Measurements from ENCODE around the gene CSTPP1. TPM values are rescaled to one million over a fixed set of nuclear protein-coding genes. Genes with fewer than 3 reads are reported as not detected.

CSTPP1 gene
- total and polyA plus RNA-seq, 2 of the 4 experiments (the other 2 are of a cell fraction): 22.0 to 35.7 TPM

- dilution Hi-C loops (cut with HindIII; ENCODE audit: low sequenced_read_pairs, unreplicated experiment): no loop called here
- Histone ChIP-seq H3K4me3 (ENCODE audit: insufficient read depth, low read depth, low read length) (no peak overlapping the region), H2AFZ (replicated peaks; ENCODE audit: low read length, poor library complexity) (no peak overlapping the region), H3K9me1 (ENCODE audit: insufficient read depth, low read length) (no peaks in the 10 kb centered on the region; the same call in none of the 2 replicates), H3K23ac (ENCODE audit: low read depth, low read length) (no peak overlapping the region), H4K91ac (ENCODE audit: insufficient read depth, low read depth, low read length) (no peak overlapping the region), H2AK5ac (ENCODE audit: low read depth, low read length) (no peak overlapping the region), H2BK120ac (ENCODE audit: low read depth, low read length) (no peak overlapping the region), H2BK15ac (ENCODE audit: low read depth, low read length) (no peak overlapping the region), H3K14ac (replicated peaks; ENCODE audit: low read depth, low read length) (no peak overlapping the region), H4K8ac (ENCODE audit: low read depth in 2 of 2, low read length in 2 of 2) (no peak overlapping the region), H3K18ac (ENCODE audit: low read depth, low read length) (no peak overlapping the region), H3K79me1 (ENCODE audit: low read depth in 1 of 2, low read length in 2 of 2) (no peaks in the 10 kb centered on the region; a peak in 1 of 4 replicates), H3K27me3 (ENCODE audit: control insufficient read depth, insufficient read depth, low read length) (no peaks in the 10 kb centered on the region), H3K27ac (ENCODE audit: insufficient read depth, low read length) (no peak overlapping the region), H3K4me2 (ENCODE audit: low read depth, low read length) (no peak overlapping the region), H3K56ac (ENCODE audit: extremely low read depth, insufficient read depth, low read length) (no peak overlapping the region), H2AK9ac (replicated peaks; ENCODE audit: low read depth, low read length, poor library complexity) (no peak overlapping the region), H3K4ac (ENCODE audit: low read depth, low read length) (no peak overlapping the region), H3K9me3 (ENCODE audit: control insufficient read depth, insufficient read depth, low read length) (no peaks in the 10 kb centered on the region), H3K36me3 (ENCODE audit: control insufficient read depth, insufficient read depth, low read length) (no peaks in the 10 kb centered on the region; the same call in 1 of the 2 replicates), H3K4me1 (ENCODE audit: control insufficient read depth, insufficient read depth, low read length) (peaks cover 7% of the 10 kb centered on the region), H2BK20ac (ENCODE audit: low read depth, low read length) (no peak overlapping the region), H4K20me1 (ENCODE audit: insufficient read depth, low read length) (0 out of 2 replicates have a peak, but pooled peaks cover 4% of the 10 kb centered on the region), H4K5ac (ENCODE audit: low read depth, low read length) (no peak overlapping the region), H3K9ac (ENCODE audit: low read depth, low read length) (no peak overlapping the region), H2BK5ac (ENCODE audit: low read depth, low read length, poor library complexity, severe bottlenecking) (no peak overlapping the region)
- POLR2A ChIA-PET (ENCODE audit: unreplicated experiment): no interaction called here
- WGBS, 2 experiments (ENCODE audit: extremely low coverage in 2 of 2, insufficient read length in 1 of 2): no CpG with 5 or more reads among the region's 2 CpGs
- CTCF ChIA-PET: interaction anchor here (1.2 kb wide), 1 partner anchor 34 kb away, joined by 4 read pairs; no protein-coding TSS in a partner anchor
- ATAC-seq (ENCODE audit: low read depth) (no peak), DNase-seq (no peak)
- intact Hi-C loops (cut with micrococcal nuclease): no loop called here
- TF ChIP-seq, protein P1, sequence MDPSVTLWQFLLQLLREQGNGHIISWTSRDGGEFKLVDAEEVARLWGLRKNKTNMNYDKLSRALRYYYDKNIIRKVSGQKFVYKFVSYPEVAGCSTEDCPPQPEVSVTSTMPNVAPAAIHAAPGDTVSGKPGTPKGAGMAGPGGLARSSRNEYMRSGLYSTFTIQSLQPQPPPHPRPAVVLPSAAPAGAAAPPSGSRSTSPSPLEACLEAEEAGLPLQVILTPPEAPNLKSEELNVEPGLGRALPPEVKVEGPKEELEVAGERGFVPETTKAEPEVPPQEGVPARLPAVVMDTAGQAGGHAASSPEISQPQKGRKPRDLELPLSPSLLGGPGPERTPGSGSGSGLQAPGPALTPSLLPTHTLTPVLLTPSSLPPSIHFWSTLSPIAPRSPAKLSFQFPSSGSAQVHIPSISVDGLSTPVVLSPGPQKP (IDR thresholded peaks at IDR 0.05; ENCODE audit: borderline replicate concordance, low read depth, low read length): no peak
- no peak for TF ChIP-seq CTCF (conservative IDR thresholded peaks at IDR 0.05; ENCODE audit: low read depth, low read length)
- no peak for TF ChIP-seq SMC3 (IDR thresholded peaks at IDR 0.05; ENCODE audit: low read depth, low read length)
- TF ChIP-seq MAFK (IDR thresholded peaks at IDR 0.05; ENCODE audit: low read depth, low read length): no peak
- no peak for TF ChIP-seq MAZ (IDR thresholded peaks at IDR 0.05; ENCODE audit: borderline replicate concordance, low read depth, low read length)
- TF ChIP-seq, protein P2, sequence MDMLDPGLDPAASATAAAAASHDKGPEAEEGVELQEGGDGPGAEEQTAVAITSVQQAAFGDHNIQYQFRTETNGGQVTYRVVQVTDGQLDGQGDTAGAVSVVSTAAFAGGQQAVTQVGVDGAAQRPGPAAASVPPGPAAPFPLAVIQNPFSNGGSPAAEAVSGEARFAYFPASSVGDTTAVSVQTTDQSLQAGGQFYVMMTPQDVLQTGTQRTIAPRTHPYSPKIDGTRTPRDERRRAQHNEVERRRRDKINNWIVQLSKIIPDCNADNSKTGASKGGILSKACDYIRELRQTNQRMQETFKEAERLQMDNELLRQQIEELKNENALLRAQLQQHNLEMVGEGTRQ (IDR thresholded peaks at IDR 0.05; ENCODE audit: low read depth, low read length): no peak
- no peak for TF ChIP-seq CHD1 (IDR thresholded peaks at IDR 0.05; ENCODE audit: low read depth, low read length)
- no peak for TF ChIP-seq RAD21 (IDR thresholded peaks at IDR 0.05; ENCODE audit: low read length)
- TF ChIP-seq MXI1 (IDR thresholded peaks at IDR 0.05; ENCODE audit: borderline replicate concordance, low read depth, low read length): no peak
- in situ Hi-C loops (cut with MboI; ENCODE audit: low sequenced_read_pairs): no loop called here
- BruUV-seq (replicated peaks): no TSS peak
Observed at GRCh38 chr11:46982797-46983452, 46.4 kb downstream of the CSTPP1 start.
